H9 (cell line): Measurements from ENCODE around the gene UMAD1. TPM values are rescaled to one million over a fixed set of nuclear protein-coding genes. Genes with fewer than 3 reads are reported as not detected.

Experiments used
- DNase-seq: peaks from one replicate; pipeline ENCODE4 v3.0.0-alpha.2; 2017
- H2AFZ ChIP-seq: one replicate; pipeline ENCODE4 v1.6.1; 2013; ENCODE audit warnings: mild to moderate bottlenecking, low read length, control low read depth, moderate library complexity
- H2AK5ac ChIP-seq: 2 replicates; pipeline ENCODE4 v1.6.1; 2013; ENCODE audit warnings: low read length, control low read depth, mixed read lengths; ENCODE audit not compliant: insufficient read length
- H2BK120ac ChIP-seq: one replicate; pipeline ENCODE4 v1.6.1; 2013; ENCODE audit warnings: low read depth, mild to moderate bottlenecking, low read length, control low read depth, inconsistent platforms; ENCODE audit not compliant: poor library complexity, severe bottlenecking
- H2BK12ac ChIP-seq: 2 replicates; pipeline ENCODE4 v1.6.1; 2013; ENCODE audit warnings: low read length, control low read depth, mixed read lengths, low read depth; ENCODE audit not compliant: insufficient read length
- H2BK15ac ChIP-seq: 2 replicates; pipeline ENCODE4 v1.6.1; 2013; ENCODE audit warnings: low read depth, low read length, control low read depth
- H2BK20ac ChIP-seq: one replicate; pipeline ENCODE4 v1.6.1; 2013; ENCODE audit warnings: low read depth, mild to moderate bottlenecking, low read length, control low read depth, inconsistent platforms; ENCODE audit not compliant: poor library complexity, severe bottlenecking
- H2BK5ac ChIP-seq: 2 replicates; pipeline ENCODE4 v1.6.1; 2013; ENCODE audit warnings: low read length, control low read depth, mixed read lengths; ENCODE audit not compliant: insufficient read length
- H3K14ac ChIP-seq: 2 replicates; pipeline ENCODE4 v1.6.1; 2013; ENCODE audit warnings: low read length, control low read depth; ENCODE audit not compliant: insufficient read depth
- H3K18ac ChIP-seq: 2 replicates; pipeline ENCODE4 v1.6.1; 2013; ENCODE audit warnings: low read depth, mild to moderate bottlenecking, mixed read lengths, low read length, control low read depth; ENCODE audit not compliant: insufficient read length
- H3K23ac ChIP-seq: 2 replicates; pipeline ENCODE4 v1.6.1; 2013; ENCODE audit warnings: low read length, control low read depth, mixed read lengths, low read depth; ENCODE audit not compliant: insufficient read length
- H3K23me2 ChIP-seq: 2 replicates; pipeline ENCODE4 v1.6.1; 2013; ENCODE audit warnings: low read depth, mild to moderate bottlenecking, mixed read lengths, low read length, control low read depth; ENCODE audit not compliant: insufficient read length, poor library complexity, severe bottlenecking
- H3K27ac ChIP-seq: 2 replicates; pipeline ENCODE4 v1.5.1; 2013; ENCODE audit warnings: low read length, control low read depth, mixed read lengths, low read depth; ENCODE audit not compliant: insufficient read length
- H3K27me3 ChIP-seq: 2 replicates; pipeline ENCODE4 v1.6.1; 2013; ENCODE audit warnings: low read length, control low read depth, inconsistent platforms; ENCODE audit not compliant: insufficient read depth
- H3K4ac ChIP-seq: 2 replicates; pipeline ENCODE4 v1.6.1; 2013; ENCODE audit warnings: low read depth, mild to moderate bottlenecking, control low read depth, inconsistent platforms, low read length, moderate library complexity
- H3K4me1 ChIP-seq: 2 replicates; pipeline ENCODE4 v1.6.1; 2013; ENCODE audit warnings: low read length, control low read depth, inconsistent platforms; ENCODE audit not compliant: insufficient read depth
- H3K4me2 ChIP-seq: 2 replicates; pipeline ENCODE4 v1.6.1; 2013; ENCODE audit warnings: low read length, control low read depth, mixed read lengths; ENCODE audit not compliant: insufficient read length, insufficient read depth
- H3K56ac ChIP-seq: 2 replicates; pipeline ENCODE4 v1.6.1; 2013; ENCODE audit warnings: low read depth, mild to moderate bottlenecking, mixed read lengths, low read length, control low read depth; ENCODE audit not compliant: insufficient read length
- H3K79me1 ChIP-seq: 2 replicates; pipeline ENCODE4 v1.6.1; 2013; ENCODE audit warnings: low read depth, mild to moderate bottlenecking, moderate library complexity, low read length, control low read depth, inconsistent platforms; ENCODE audit not compliant: insufficient read depth, poor library complexity, severe bottlenecking
- H3K79me2 ChIP-seq: 2 replicates; pipeline ENCODE4 v1.6.1; 2013; ENCODE audit warnings: low read length, control low read depth, inconsistent platforms; ENCODE audit not compliant: insufficient read depth
- H3K9ac ChIP-seq: 2 replicates; pipeline ENCODE4 v1.6.1; 2013; ENCODE audit warnings: low read length, control low read depth, mixed read lengths; ENCODE audit not compliant: insufficient read length; ENCODE audit errors: extremely low read depth
- H3K9me3 ChIP-seq: one replicate; pipeline ENCODE4 v1.6.1; 2013; ENCODE audit warnings: low read depth, low read length, inconsistent platforms; ENCODE audit not compliant: control insufficient read depth
- H3T11ph ChIP-seq: one replicate; pipeline ENCODE4 v1.6.1; 2013; ENCODE audit warnings: mild to moderate bottlenecking, low read length, control low read depth, inconsistent platforms
- H4K20me1 ChIP-seq: one replicate; pipeline ENCODE4 v1.6.1; 2013; ENCODE audit not compliant: control insufficient read depth, insufficient read length, insufficient read depth
- H4K5ac ChIP-seq: 2 replicates; pipeline ENCODE4 v1.6.1; 2013; ENCODE audit warnings: low read depth, mild to moderate bottlenecking, mixed read lengths, low read length, control low read depth; ENCODE audit not compliant: insufficient read length
- H4K8ac ChIP-seq: replicated peaks from 2 replicates; pipeline ENCODE4 v1.6.1; 2013; ENCODE audit warnings: low read length, control low read depth, mixed read lengths, low read depth; ENCODE audit not compliant: insufficient read length
- H4K91ac ChIP-seq: 2 replicates; pipeline ENCODE4 v1.6.1; 2013; ENCODE audit warnings: low read depth, mild to moderate bottlenecking, moderate library complexity, mixed read lengths, low read length, control low read depth; ENCODE audit not compliant: insufficient read length
- H3K27ac Mint-ChIP-seq, 3 experiments: 2 replicates in 2 of 3; 3 replicates in 1 of 3; pipeline ENCODE4 v1.8.0; 2020 to 2021; ENCODE audit warnings: mixed read lengths in 3 of 3, mild to moderate bottlenecking in 1 of 3, moderate library complexity in 1 of 3
- H3K27me3 Mint-ChIP-seq: 2 replicates; pipeline ENCODE4 v1.8.0; 2021; ENCODE audit warnings: low read depth, mild to moderate bottlenecking, moderate library complexity, mixed read lengths
- H3K36me3 Mint-ChIP-seq, 3 experiments: 2 replicates in 2 of 3; 3 replicates in 1 of 3; pipeline ENCODE4 v1.8.0; 2020 to 2021; ENCODE audit warnings: low read depth in 3 of 3, mixed read lengths in 3 of 3; ENCODE audit not compliant: insufficient read depth in 1 of 3
- H3K4me1 Mint-ChIP-seq, 2 experiments: 2 replicates each; pipeline ENCODE4 v1.8.0; 2020; ENCODE audit warnings: mixed read lengths in 2 of 2
- H3K4me3 Mint-ChIP-seq, 2 experiments: 2 replicates in 1 of 2; 3 replicates in 1 of 2; pipeline ENCODE4 v1.8.0; 2020 to 2021; ENCODE audit warnings: mild to moderate bottlenecking in 2 of 2, mixed read lengths in 2 of 2, moderate library complexity in 1 of 2
- H3K9me3 Mint-ChIP-seq, 2 experiments: 2 replicates in 1 of 2; 3 replicates in 1 of 2; pipeline ENCODE4 v1.8.0; 2020; ENCODE audit warnings: mild to moderate bottlenecking in 2 of 2, mixed read lengths in 2 of 2, moderate library complexity in 1 of 2
- WGBS: extraction: QIAGEN DNeasy Blood & Tissue Kit; methylation state at CpG from one replicate; pipeline ENCODE4 v1.1.7; 2013; ENCODE audit warnings: missing lambda C conversion rate, low lambda C conversion rate, mixed read lengths; ENCODE audit not compliant: insufficient read length; ENCODE audit errors: extremely low coverage; 5-methylcytosine and 5-hydroxymethylcytosine counted together
- total RNA-seq: library from RNA; stranded (reverse); gene quantifications from 2 replicates; pipeline ENCODE4 v1.2.1, GENCODE V29; 2021
- TF ChIP-seq, protein P1 (sequence below): fragments of 200-600 bp; sonication (generic); conservative IDR thresholded peaks from 3 replicates; pipeline ENCODE4 v1.8.0; 2021; ENCODE audit warnings: antibody characterized with exemption, mild to moderate bottlenecking

The UMAD1 gene
- total RNA-seq, 1 experiment from 2014 or later = 8.9 TPM

- H3K4ac ChIP-seq = no peak overlapping the region
- H3K56ac ChIP-seq = no peak overlapping the region
- Mint-ChIP-seq H3K27me3 (no peaks in the 10 kb centered on the region), H3K9me3 (no peaks in the 10 kb centered on the region; a peak in 1 of 5 replicates), H3K27ac (no peak overlapping the region), H3K4me3 (no peak overlapping the region), H3K36me3 (peaks cover 0 to 6% (median 0%) of the 10 kb centered on the region in 3 experiments; a peak in 4 of 7 replicates), H3K4me1 (peaks cover 0 to 2% of the 10 kb centered on the region in 2 experiments; a peak in 1 of 4 replicates)
- no peak overlapping the region for H2AK5ac ChIP-seq
- no peak for DNase-seq
- no peaks in the 10 kb centered on the region for H4K20me1 ChIP-seq
- TF ChIP-seq, protein P1, sequence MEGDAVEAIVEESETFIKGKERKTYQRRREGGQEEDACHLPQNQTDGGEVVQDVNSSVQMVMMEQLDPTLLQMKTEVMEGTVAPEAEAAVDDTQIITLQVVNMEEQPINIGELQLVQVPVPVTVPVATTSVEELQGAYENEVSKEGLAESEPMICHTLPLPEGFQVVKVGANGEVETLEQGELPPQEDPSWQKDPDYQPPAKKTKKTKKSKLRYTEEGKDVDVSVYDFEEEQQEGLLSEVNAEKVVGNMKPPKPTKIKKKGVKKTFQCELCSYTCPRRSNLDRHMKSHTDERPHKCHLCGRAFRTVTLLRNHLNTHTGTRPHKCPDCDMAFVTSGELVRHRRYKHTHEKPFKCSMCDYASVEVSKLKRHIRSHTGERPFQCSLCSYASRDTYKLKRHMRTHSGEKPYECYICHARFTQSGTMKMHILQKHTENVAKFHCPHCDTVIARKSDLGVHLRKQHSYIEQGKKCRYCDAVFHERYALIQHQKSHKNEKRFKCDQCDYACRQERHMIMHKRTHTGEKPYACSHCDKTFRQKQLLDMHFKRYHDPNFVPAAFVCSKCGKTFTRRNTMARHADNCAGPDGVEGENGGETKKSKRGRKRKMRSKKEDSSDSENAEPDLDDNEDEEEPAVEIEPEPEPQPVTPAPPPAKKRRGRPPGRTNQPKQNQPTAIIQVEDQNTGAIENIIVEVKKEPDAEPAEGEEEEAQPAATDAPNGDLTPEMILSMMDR = no peak
- no peak overlapping the region for H4K5ac ChIP-seq
- no peaks in the 10 kb centered on the region for H3K79me1 ChIP-seq
- H3K23me2 ChIP-seq = no peaks in the 10 kb centered on the region
- no peak overlapping the region for H2BK15ac ChIP-seq
- H4K91ac ChIP-seq = no peak overlapping the region
- no peaks in the 10 kb centered on the region for H3K9me3 ChIP-seq
- H2BK12ac ChIP-seq = no peak overlapping the region
- H3K18ac ChIP-seq = no peak overlapping the region
- H3K27ac ChIP-seq = no peak overlapping the region
- no peak overlapping the region for H3T11ph ChIP-seq
- no CpG with 5 or more reads among the region's 3 CpGs for WGBS
- H3K23ac ChIP-seq = no peak overlapping the region
- H2BK20ac ChIP-seq = no peak overlapping the region
- no peak overlapping the region for H3K4me2 ChIP-seq
- H2BK5ac ChIP-seq = no peak overlapping the region
- no peaks in the 10 kb centered on the region for H3K79me2 ChIP-seq
- no peaks in the 10 kb centered on the region for H3K4me1 ChIP-seq
- no peak overlapping the region for H4K8ac ChIP-seq
- no peak overlapping the region for H3K14ac ChIP-seq
- H2AFZ ChIP-seq = no peak overlapping the region
- H3K9ac ChIP-seq = no peak overlapping the region
- no peaks in the 10 kb centered on the region for H3K27me3 ChIP-seq
- no peak overlapping the region for H2BK120ac ChIP-seq
Measured at GRCh38 chr7:7696458-7697119, 56.0 kb downstream of the UMAD1 start.
